Parathyroid adenoma (tissue), 2 donors: ENCODE results near the gene RGL1.

Experiments
- H2AFZ ChIP-seq: fragments of 300-600 bp; sonication (generic); one replicate; pipeline ENCODE4 v1.7.0; 2017; ENCODE audit warnings: antibody characterized with exemption, mild to moderate bottlenecking
- H3K27ac ChIP-seq: fragments of 300-600 bp; sonication (generic); one replicate; pipeline ENCODE4 v1.7.0; 2017
- H3K27me3 ChIP-seq: fragments of 300-600 bp; sonication (generic); one replicate; pipeline ENCODE4 v1.7.0; 2017; ENCODE audit warnings: low read length; ENCODE audit not compliant: control insufficient read depth, insufficient read depth
- H3K36me3 ChIP-seq: fragments of 300-600 bp; sonication (generic); one replicate; pipeline ENCODE4 v1.7.0; 2017; ENCODE audit warnings: low read length; ENCODE audit not compliant: control insufficient read depth, insufficient read depth
- H3K4me1 ChIP-seq: fragments of 300-600 bp; sonication (generic); one replicate; pipeline ENCODE4 v1.7.0; 2017; ENCODE audit warnings: control low read depth
- H3K4me2 ChIP-seq: fragments of 300-600 bp; sonication (generic); one replicate; pipeline ENCODE4 v1.7.0; 2017; ENCODE audit warnings: low read length
- H3K4me3 ChIP-seq: fragments of 300-600 bp; sonication (generic); one replicate; pipeline ENCODE4 v1.7.0; 2017; ENCODE audit warnings: low read depth, low read length
- H3K79me2 ChIP-seq: fragments of 300-600 bp; sonication (generic); one replicate; pipeline ENCODE4 v1.7.0; 2017; ENCODE audit warnings: control low read depth
- H3K9ac ChIP-seq: fragments of 300-600 bp; sonication (generic); one replicate; pipeline ENCODE4 v1.7.0; 2017; ENCODE audit warnings: mild to moderate bottlenecking
- H3K9me3 ChIP-seq: fragments of 300-600 bp; sonication (generic); one replicate; pipeline ENCODE4 v1.7.0; 2017; ENCODE audit warnings: low read length; ENCODE audit not compliant: control insufficient read depth
- TF ChIP-seq, protein P1 (sequence below): fragments of 300-600 bp; sonication (generic); IDR thresholded peaks from one replicate; pipeline ENCODE4 v1.7.0; 2017; ENCODE audit warnings: antibody characterized with exemption, mild to moderate bottlenecking
- donor health status: primary hyperparathyroidism.

The RGL1 gene

DNA sequence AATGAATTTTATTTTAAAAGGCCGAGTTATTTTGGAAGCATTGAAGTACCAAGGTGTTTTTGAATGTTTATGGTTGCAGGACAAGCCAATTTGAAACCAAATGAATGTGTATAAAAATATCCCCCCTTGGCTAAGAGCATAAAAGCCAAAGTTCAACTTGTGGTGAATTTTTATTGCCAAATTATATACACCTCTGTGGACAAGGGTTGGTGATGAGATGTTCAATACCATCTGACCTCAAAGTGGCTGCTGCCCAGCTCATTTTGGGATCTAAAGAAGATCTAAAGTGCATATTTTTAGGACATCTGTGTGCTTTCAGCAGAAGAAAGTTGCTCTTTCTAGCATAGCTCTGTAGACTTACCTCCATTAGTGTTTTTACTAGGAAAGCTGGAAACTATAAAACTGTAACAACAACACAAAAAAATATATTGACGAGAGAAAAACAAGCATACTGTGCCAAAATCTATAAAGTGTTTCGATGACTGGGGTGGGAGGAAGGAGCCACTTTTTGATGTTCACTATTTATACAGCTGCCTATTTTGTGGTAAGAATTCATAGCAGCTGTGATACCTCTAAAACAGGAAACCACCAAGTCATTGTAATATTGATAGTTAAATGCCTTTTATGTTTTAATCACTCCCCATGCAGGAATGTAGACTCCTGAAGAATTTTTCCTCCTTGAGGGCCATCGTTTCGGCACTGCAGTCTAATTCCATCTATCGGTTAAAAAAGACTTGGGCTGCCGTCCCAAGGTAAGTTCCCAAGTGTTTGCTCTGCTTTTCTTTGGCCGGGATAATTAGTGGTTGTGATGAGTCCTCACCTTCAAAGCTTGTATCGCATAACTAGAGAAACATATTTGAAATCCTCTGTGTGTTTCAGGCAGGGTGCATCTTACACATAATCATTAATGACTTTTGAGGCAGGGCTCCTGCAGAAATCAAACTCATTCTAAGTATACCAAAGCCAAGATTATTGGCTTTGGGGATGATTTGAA, 83.2 kb downstream of the RGL1 start:
- Histone ChIP-seq H2AFZ (no peak overlapping the region), H3K4me2 (no peak overlapping the region), H3K27ac (no peak overlapping the region), H3K9ac (no peak overlapping the region), H3K4me1 (no peaks in the 10 kb centered on the region), H3K27me3 (no peaks in the 10 kb centered on the region), H3K4me3 (no peak overlapping the region), H3K9me3 (no peaks in the 10 kb centered on the region), H3K36me3 (no peaks in the 10 kb centered on the region), H3K79me2 (no peaks in the 10 kb centered on the region)
- TF ChIP-seq, protein P1, sequence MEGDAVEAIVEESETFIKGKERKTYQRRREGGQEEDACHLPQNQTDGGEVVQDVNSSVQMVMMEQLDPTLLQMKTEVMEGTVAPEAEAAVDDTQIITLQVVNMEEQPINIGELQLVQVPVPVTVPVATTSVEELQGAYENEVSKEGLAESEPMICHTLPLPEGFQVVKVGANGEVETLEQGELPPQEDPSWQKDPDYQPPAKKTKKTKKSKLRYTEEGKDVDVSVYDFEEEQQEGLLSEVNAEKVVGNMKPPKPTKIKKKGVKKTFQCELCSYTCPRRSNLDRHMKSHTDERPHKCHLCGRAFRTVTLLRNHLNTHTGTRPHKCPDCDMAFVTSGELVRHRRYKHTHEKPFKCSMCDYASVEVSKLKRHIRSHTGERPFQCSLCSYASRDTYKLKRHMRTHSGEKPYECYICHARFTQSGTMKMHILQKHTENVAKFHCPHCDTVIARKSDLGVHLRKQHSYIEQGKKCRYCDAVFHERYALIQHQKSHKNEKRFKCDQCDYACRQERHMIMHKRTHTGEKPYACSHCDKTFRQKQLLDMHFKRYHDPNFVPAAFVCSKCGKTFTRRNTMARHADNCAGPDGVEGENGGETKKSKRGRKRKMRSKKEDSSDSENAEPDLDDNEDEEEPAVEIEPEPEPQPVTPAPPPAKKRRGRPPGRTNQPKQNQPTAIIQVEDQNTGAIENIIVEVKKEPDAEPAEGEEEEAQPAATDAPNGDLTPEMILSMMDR = no peak

DNA sequence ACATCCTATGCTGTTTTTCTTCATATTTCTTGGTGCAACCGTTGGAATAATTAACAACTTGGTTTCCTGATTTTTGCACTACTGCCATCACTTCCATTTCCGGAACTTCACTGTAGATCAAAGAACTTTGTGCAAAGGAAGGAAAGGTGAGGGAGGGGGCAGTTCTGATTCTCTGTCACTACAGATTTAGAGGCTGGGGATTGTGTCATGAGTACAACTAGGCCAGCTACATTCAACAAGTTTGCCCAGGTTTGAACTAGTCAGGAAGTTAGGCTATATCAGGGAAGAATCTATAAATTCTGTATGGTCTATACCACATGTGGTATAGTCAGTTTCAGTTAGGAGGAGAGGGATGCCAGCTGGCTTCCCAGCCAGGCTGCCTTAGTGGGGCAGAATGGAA, 84.2 kb downstream of the RGL1 start:
- Histone ChIP-seq H3K4me1 (no peaks in the 10 kb centered on the region), H2AFZ (no peak overlapping the region), H3K27ac (no peak overlapping the region), H3K9ac (no peak overlapping the region), H3K27me3 (no peaks in the 10 kb centered on the region), H3K4me2 (no peak overlapping the region), H3K79me2 (no peaks in the 10 kb centered on the region), H3K4me3 (no peak overlapping the region), H3K9me3 (no peaks in the 10 kb centered on the region), H3K36me3 (no peaks in the 10 kb centered on the region)
- TF ChIP-seq, protein P1 = no peak

- H2AFZ ChIP-seq = no peak overlapping the region
- no peaks in the 10 kb centered on the region for H3K36me3 ChIP-seq
- H3K9ac ChIP-seq = no peak overlapping the region
- no peak overlapping the region for H3K4me2 ChIP-seq
- no peaks in the 10 kb centered on the region for H3K9me3 ChIP-seq
- H3K4me1 ChIP-seq = no peaks in the 10 kb centered on the region
- H3K27me3 ChIP-seq = no peaks in the 10 kb centered on the region
- no peak overlapping the region for H3K27ac ChIP-seq
- TF ChIP-seq, protein P1 = no peak
- no peaks in the 10 kb centered on the region for H3K79me2 ChIP-seq
- no peak overlapping the region for H3K4me3 ChIP-seq
Measured at GRCh38 chr1:183891158-183891856, 86.4 kb downstream of the RGL1 start.

- no peaks in the 10 kb centered on the region for H3K4me1 ChIP-seq
- H3K27me3 ChIP-seq = no peaks in the 10 kb centered on the region
- H3K9me3 ChIP-seq = no peaks in the 10 kb centered on the region
- H3K4me3 ChIP-seq = no peak overlapping the region
- H2AFZ ChIP-seq = no peak overlapping the region
- no peak overlapping the region for H3K4me2 ChIP-seq
- TF ChIP-seq, protein P1 = no peak
- no peaks in the 10 kb centered on the region for H3K79me2 ChIP-seq
- no peak overlapping the region for H3K27ac ChIP-seq
- no peak overlapping the region for H3K9ac ChIP-seq
- no peaks in the 10 kb centered on the region for H3K36me3 ChIP-seq
Measured at GRCh38 chr1:183892351-183892793, 87.5 kb downstream of the RGL1 start.
